MM.1S (cell line): ENCODE results near the gene CCNJL.

ENCODE experiments used
- EZH2 ChIP-seq: fragments of 300-600 bp; sonication (generic); optimal IDR thresholded peaks from 2 replicates; pipeline ENCODE3; 2017; ENCODE audit warnings: low read depth, mild to moderate bottlenecking, antibody characterized with exemption, low read length, mixed read lengths
- EZH2phosphoT487 ChIP-seq: fragments of 300-600 bp; sonication (generic); IDR thresholded peaks from 2 replicates; pipeline ENCODE4 v1.6.1; 2018; ENCODE audit warnings: antibody characterized with exemption, low read length
- TF ChIP-seq, protein P1 (sequence below): fragments of 300-600 bp; sonication (generic); IDR thresholded peaks from 2 replicates; pipeline ENCODE4 v1.5.1; 2016; ENCODE audit warnings: antibody characterized with exemption, low read length, mixed read lengths

DNA sequence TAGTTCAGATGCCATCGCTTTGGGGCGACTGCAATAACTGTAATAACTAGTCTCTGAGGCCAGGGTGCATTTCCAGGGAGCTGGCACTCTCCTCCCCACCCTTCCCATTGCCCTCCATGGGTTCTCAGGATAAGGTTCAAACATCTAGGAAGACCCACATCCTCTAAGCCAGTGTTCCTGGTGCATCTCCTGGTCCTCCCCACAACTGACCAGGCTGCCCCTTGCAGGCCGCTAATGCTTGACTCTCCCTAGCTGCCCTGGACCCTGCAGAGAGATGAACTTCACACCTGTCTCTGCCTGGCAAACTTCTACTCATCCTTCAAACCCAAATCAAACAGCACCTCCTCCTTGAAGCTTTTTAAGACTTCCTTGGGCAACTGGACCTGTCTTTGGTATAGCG, 15.9 kb downstream of the CCNJL start:
- no peak for TF ChIP-seq EZH2
- TF ChIP-seq, protein P1, sequence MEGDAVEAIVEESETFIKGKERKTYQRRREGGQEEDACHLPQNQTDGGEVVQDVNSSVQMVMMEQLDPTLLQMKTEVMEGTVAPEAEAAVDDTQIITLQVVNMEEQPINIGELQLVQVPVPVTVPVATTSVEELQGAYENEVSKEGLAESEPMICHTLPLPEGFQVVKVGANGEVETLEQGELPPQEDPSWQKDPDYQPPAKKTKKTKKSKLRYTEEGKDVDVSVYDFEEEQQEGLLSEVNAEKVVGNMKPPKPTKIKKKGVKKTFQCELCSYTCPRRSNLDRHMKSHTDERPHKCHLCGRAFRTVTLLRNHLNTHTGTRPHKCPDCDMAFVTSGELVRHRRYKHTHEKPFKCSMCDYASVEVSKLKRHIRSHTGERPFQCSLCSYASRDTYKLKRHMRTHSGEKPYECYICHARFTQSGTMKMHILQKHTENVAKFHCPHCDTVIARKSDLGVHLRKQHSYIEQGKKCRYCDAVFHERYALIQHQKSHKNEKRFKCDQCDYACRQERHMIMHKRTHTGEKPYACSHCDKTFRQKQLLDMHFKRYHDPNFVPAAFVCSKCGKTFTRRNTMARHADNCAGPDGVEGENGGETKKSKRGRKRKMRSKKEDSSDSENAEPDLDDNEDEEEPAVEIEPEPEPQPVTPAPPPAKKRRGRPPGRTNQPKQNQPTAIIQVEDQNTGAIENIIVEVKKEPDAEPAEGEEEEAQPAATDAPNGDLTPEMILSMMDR = no peak
- no peak for TF ChIP-seq EZH2phosphoT487
